GM19395 (cell line): ENCODE results near the gene TJP2.

Experiments used
- ATAC-seq: cut with Tn5 transposase; IDR thresholded peaks from one replicate; pipeline ENCODE4 v1.9.1; 2021; ENCODE audit warnings: mild to moderate bottlenecking, moderate library complexity; ENCODE audit not compliant: unreplicated experiment

Gene TJP2

GRCh38 chr9:69222970-69223369 lies 48.9 kb downstream of the TJP2 start:
- no peak for ATAC-seq

GRCh38 chr9:69223605-69224004 lies 49.5 kb downstream of the TJP2 start:
- ATAC-seq, result no peak

GRCh38 chr9:69229367-69229766 lies 55.3 kb downstream of the TJP2 start:
- no peak for ATAC-seq

GRCh38 chr9:69232135-69232534 lies 58.1 kb downstream of the TJP2 start:
- no peak for ATAC-seq

GRCh38 chr9:69234683-69235082 lies 60.6 kb downstream of the TJP2 start:
- ATAC-seq, result no peak

GRCh38 chr9:69236188-69236587 lies 62.1 kb downstream of the TJP2 start:
- no peak for ATAC-seq

DNA sequence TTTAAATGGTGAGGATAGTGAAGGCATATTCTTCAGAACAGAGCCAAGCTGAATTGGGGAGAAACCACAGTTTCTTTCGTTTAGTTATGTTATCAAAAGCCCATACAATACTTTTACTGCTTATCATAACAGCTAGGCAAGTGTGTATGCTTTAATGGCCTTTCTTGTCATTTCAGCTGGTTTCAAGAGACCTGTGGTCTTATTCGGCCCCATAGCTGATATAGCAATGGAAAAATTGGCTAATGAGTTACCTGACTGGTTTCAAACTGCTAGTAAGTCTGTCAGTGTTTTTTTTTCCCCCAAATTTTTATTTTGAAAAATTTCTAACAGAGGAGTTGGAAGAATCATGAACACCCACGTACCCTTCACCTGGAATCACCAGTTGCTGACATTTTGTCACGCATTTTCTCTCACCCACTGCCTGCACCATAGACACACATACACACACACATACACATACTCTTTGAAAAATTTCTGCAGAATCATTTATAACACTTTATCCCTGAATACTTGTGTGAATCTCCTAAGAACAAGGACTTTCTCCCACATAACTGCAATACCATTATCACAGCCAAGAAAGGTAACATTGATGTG lies 63.7 kb downstream of the TJP2 start:
- no peak for ATAC-seq

DNA sequence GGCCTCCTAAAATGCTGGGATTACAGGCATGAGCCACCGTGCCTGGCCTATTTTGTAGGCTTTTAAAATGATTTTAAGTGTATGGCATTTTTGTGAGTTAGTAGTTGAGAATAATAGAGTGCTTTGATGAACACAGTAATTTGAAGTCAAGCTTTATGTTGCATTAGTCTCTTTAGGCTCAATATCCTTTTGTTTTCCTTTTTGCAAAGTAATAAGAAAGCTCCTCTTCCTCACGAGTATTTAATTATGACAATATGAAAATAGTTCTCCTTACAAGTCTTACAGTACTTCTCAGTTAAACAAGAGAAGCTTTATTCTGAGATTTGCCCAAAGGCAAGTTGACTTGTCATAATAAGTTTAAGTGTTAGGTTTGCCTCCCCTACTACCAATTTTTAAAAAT lies 69.0 kb downstream of the TJP2 start:
- ATAC-seq, result no peak

GRCh38 chr9:69246629-69247028 lies 72.6 kb downstream of the TJP2 start:
- ATAC-seq, result no peak

DNA sequence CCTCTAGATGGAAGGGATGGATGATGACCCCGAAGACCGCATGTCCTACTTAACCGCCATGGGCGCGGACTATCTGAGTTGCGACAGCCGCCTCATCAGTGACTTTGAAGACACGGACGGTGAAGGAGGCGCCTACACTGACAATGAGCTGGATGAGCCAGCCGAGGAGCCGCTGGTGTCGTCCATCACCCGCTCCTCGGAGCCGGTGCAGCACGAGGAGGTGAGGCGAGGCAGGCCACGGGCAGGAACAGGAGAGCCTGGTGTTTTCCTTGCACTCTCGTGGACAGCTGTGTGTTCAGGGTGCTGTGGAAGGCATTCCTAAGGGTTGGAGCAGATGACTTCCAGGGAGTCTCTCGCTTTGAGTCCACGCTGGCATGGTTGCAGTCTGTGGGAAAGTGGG lies 73.9 kb downstream of the TJP2 start:
- ATAC-seq, result no peak

GRCh38 chr9:69249337-69249736 lies 75.3 kb downstream of the TJP2 start:
- no peak for ATAC-seq

- ATAC-seq, result no peak
These were observed 76.6 kb downstream of the TJP2 start for GRCh38 chr9:69250681-69251080.

GRCh38 chr9:69252436-69252835 lies 78.4 kb downstream of the TJP2 start:
- no peak for ATAC-seq

- ATAC-seq, result no peak
These were observed 79.0 kb downstream of the TJP2 start for GRCh38 chr9:69253057-69253456.

- ATAC-seq, result no peak
These were observed 80.1 kb downstream of the TJP2 start for GRCh38 chr9:69254223-69254622.

- ATAC-seq, result no peak
These were observed 81.5 kb downstream of the TJP2 start for GRCh38 chr9:69255591-69255990.

- ATAC-seq, result no peak
These were observed 84.5 kb downstream of the TJP2 start for GRCh38 chr9:69258551-69258950.

GRCh38 chr9:69260161-69260560 lies 86.1 kb downstream of the TJP2 start:
- ATAC-seq, result no peak

GRCh38 chr9:69261636-69262035 lies 87.6 kb downstream of the TJP2 start:
- no peak for ATAC-seq

- ATAC-seq, result no peak
These were observed 90.4 kb downstream of the TJP2 start for GRCh38 chr9:69264526-69264925.

DNA sequence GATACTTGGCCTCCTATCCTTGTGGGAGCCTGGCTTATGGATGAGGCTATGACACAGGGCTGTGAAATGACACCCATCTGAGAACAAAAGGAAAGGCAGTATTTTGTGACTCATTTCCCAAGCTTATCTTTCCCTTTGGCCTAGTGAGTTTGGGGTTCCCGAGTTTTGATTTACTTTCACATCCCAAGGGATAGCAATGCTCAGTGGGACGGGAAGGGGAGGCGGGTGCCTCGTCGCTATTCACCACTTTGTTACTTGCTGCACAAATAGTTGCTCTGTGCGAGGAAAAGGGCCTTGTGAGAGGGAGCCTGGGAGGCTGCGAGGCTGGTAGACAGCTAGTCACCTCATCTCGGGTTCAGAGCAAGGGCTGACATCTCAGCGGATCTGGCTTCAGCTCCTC lies 91.8 kb downstream of the TJP2 start:
- ATAC-seq, result no peak

DNA sequence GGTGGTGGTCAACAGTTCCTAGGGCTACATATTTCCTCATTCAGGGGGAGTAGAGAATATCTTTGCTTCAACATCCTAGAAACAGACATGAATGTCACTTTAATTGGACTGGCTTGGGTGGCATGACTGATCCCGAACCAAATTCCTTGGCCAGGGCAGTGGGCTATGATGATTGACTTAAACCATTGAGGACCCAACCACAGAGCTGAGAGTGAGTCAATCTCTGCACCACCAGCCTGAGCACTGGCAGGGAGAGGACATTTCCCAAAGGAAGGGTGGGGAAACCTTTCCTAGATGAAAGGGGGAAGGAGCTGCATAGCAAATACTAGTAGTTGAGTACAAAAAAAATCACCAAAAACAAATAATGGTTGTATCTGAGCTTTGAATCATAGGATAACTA lies 98.1 kb downstream of the TJP2 start:
- ATAC-seq, result no peak

DNA sequence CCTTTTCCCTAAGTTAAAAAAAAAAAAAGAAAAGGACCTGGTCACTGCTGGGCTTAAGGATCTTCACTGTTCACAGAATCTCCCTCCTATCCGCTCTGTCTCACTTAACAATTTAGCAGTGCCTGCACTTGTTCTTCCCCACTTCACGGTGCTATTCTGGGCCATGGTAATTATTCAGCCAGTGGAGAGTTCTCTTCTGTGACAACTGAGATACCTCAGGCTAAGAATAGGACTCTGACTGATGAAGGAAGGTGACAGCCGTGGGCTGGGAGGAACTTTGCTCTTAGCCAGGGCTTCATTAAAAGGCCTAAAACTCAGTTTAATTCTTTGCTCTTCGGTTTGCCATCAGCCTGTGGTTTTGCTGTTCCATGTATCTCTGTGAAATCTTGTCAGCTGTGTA lies 99.1 kb downstream of the TJP2 start:
- ATAC-seq, result no peak

DNA sequence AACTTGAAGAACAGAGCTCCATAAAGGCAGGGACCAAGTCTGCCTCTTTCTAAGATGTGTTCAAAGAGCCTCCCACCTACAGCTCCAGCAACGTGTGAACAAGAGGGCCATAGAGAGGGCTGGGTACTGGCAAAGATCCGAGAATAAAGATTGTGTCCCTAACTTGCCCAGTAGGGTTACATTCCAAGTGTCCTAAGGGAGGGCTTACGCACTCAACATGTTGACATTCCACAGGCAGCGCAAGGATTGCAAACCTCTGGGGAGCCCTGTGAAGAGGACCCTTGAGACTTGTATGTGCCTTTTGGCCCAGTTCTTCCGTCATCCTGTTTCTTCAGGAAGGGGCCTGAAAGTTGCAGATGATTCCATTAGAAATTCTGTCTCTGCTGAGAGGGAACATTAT lies 102.7 kb downstream of the TJP2 start:
- no peak for ATAC-seq
